Sigmoid colon (tissue), 7 donors: ENCODE results near the gene HES5. TPM values are rescaled to one million over a fixed set of nuclear protein-coding genes. Genes with fewer than 3 reads are reported as not detected.

Experiments
- DNase-seq: peaks from one replicate; pipeline ENCODE4 v3.0.0-alpha.2; 2019
- H3K27ac ChIP-seq, 4 donors: fragments of 200-600 bp; sonication (generic); one replicate each; pipeline ENCODE4 v1.5.1; 2016 to 2019; ENCODE audit warnings: mild to moderate bottlenecking in 1 of 4
- H3K27me3 ChIP-seq, 3 donors: fragments of 200-600 bp; sonication (generic); one replicate each; pipeline ENCODE4 v1.5.1; 2019; ENCODE audit warnings: mild to moderate bottlenecking in 1 of 3
- H3K36me3 ChIP-seq, 4 donors: fragments of 200-600 bp; sonication (generic); one replicate each; pipeline ENCODE4 v1.5.1; 2016 to 2019
- H3K4me1 ChIP-seq, 4 donors: fragments of 200-600 bp; sonication (generic); one replicate each; pipeline ENCODE4 v1.5.1; 2017 to 2019
- H3K4me3 ChIP-seq, 4 donors: fragments of 200-600 bp; sonication (generic); one replicate each; pipeline ENCODE4 v1.5.1; 2017 to 2019; ENCODE audit warnings: mild to moderate bottlenecking in 2 of 4, moderate library complexity in 1 of 4
- H3K9me3 ChIP-seq, 4 donors: fragments of 200-600 bp in 3 of 4; sonication (generic) in 3 of 4; one replicate each; pipeline versions ENCODE4 v1.5.1 to v1.6.1; 2013 to 2019
- EP300 ChIP-seq, 4 donors: sonication (generic); formaldehyde crosslinking; IDR thresholded peaks; one replicate each; pipeline ENCODE4 v1.6.1; 2017; ENCODE audit warnings: antibody characterized with exemption in 4 of 4
- POLR2A ChIP-seq, 2 donors: fragments of 450-650 bp; IDR thresholded peaks; one replicate each; pipeline ENCODE4 v1.6.1; 2016; ENCODE audit warnings: antibody characterized with exemption in 2 of 2, mild to moderate bottlenecking in 2 of 2, moderate library complexity in 2 of 2
- POLR2AphosphoS5 ChIP-seq, 4 donors: sonication (generic); formaldehyde crosslinking; IDR thresholded peaks; one replicate each; pipeline ENCODE4 v1.6.1; 2017; ENCODE audit warnings: antibody characterized with exemption in 4 of 4
- WGBS, 2 donors: extraction: QIAGEN DNeasy Blood & Tissue Kit; methylation state at CpG; one replicate each; pipeline ENCODE4 v1.1.7; 2013; 5-methylcytosine and 5-hydroxymethylcytosine counted together
- intact Hi-C: fragments of 100-400 bp; cut with DNase I; formaldehyde crosslinking; loops from one replicate; pipeline ENCODE4 v1.15.1; 2023
- polyA plus RNA-seq, 3 donors: library from polyadenylated mRNA; stranded (reverse); fragments of 200-250 nt; gene quantifications; one replicate each; pipeline ENCODE4 v1.2.3, GENCODE V29; 2013
- total RNA-seq, 4 donors: library from RNA; depleted of rRNA; stranded (reverse); fragments of >200 nt; gene quantifications; one replicate each; pipeline ENCODE4 v1.1.0, GENCODE V29; 2016
- TF ChIP-seq, protein P1 (sequence below), 4 experiments: fragments of 450-650 bp in 3 of 4; fragments of 200-600 bp in 1 of 4; IDR thresholded peaks; one replicate each; pipeline ENCODE4 v1.5.1; 2016 to 2019; ENCODE audit warnings: antibody characterized with exemption in 4 of 4, mild to moderate bottlenecking in 3 of 4, moderate library complexity in 2 of 4
- donor health status: healthy with polysubstance abuse.
- donor health status: Bipolar disorder and iron deficiency.
- donor health status: healthy.

The HES5 gene
- total and polyA plus RNA-seq, 7 donors: 0.36 to 1.2 (median 0.61) TPM; not detected in 4

- intact Hi-C loops: no loop called here
- Histone ChIP-seq H3K27ac (no peak overlapping the region), H3K4me3 (no peak overlapping the region), H3K27me3 (peaks cover 0 to 32% (median 3%) of the 10 kb centered on the region in 3 donors), H3K36me3 (no peaks in the 10 kb centered on the region), H3K4me1 (peaks cover 0 to 1% (median 0%) of the 10 kb centered on the region in 4 donors), H3K9me3 (peaks cover 0 to 5% (median 0%) of the 10 kb centered on the region in 4 donors)
- WGBS, 2 donors: 92 to 93% methylated on average over 2 of the region's 2 CpGs
- TF ChIP-seq POLR2AphosphoS5 (IDR thresholded peaks at IDR 0.05) (no peak), EP300 (IDR thresholded peaks at IDR 0.05) (no peak), POLR2A (IDR thresholded peaks at IDR 0.05) (no peak)
- TF ChIP-seq, protein P1, sequence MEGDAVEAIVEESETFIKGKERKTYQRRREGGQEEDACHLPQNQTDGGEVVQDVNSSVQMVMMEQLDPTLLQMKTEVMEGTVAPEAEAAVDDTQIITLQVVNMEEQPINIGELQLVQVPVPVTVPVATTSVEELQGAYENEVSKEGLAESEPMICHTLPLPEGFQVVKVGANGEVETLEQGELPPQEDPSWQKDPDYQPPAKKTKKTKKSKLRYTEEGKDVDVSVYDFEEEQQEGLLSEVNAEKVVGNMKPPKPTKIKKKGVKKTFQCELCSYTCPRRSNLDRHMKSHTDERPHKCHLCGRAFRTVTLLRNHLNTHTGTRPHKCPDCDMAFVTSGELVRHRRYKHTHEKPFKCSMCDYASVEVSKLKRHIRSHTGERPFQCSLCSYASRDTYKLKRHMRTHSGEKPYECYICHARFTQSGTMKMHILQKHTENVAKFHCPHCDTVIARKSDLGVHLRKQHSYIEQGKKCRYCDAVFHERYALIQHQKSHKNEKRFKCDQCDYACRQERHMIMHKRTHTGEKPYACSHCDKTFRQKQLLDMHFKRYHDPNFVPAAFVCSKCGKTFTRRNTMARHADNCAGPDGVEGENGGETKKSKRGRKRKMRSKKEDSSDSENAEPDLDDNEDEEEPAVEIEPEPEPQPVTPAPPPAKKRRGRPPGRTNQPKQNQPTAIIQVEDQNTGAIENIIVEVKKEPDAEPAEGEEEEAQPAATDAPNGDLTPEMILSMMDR (IDR thresholded peaks at IDR 0.05): no peak
- no peak for DNase-seq
Observed at GRCh38 chr1:2488688-2489087, 41.4 kb downstream of the HES5 start.

DNA sequence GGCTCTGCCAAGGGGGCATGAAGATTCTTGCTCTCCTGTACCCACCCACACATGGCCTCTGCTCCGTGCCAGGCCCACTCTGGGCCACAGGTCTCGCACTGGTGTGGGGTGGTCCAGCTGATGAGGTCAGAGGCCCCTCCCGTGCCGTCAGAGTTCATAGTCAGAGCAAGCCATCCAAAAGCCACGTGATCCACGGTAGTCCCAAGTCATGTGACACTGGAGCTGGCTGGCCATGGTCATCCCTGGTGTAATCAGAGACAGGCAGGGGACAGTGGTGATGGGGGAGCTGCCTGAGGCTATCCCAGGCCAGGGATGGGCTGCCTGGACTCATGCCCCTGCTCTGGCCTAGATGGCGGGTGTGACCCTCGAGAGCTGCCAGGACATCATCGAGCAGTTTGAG lies 43.5 kb downstream of the HES5 start:
- intact Hi-C loops: no loop called here
- no peaks in the 10 kb centered on the region for H3K4me1 ChIP-seq
- no peak for DNase-seq
- no peak overlapping the region for H3K4me3 ChIP-seq
- TF ChIP-seq POLR2AphosphoS5 (IDR thresholded peaks at IDR 0.05): no peak
- TF ChIP-seq, protein P1 (IDR thresholded peaks at IDR 0.05): no peak
- no peak for TF ChIP-seq EP300 (IDR thresholded peaks at IDR 0.05)
- no peak for TF ChIP-seq POLR2A (IDR thresholded peaks at IDR 0.05)
- 90 to 91% methylated on average over 9 of the region's 9 CpGs for WGBS, 2 donors
- no peak overlapping the region for H3K27ac ChIP-seq
- H3K27me3 ChIP-seq: peaks cover 0 to 11% (median 0%) of the 10 kb centered on the region in 3 donors
- peaks cover 0 to 5% (median 0%) of the 10 kb centered on the region in 4 donors for H3K9me3 ChIP-seq
- no peaks in the 10 kb centered on the region for H3K36me3 ChIP-seq

DNA sequence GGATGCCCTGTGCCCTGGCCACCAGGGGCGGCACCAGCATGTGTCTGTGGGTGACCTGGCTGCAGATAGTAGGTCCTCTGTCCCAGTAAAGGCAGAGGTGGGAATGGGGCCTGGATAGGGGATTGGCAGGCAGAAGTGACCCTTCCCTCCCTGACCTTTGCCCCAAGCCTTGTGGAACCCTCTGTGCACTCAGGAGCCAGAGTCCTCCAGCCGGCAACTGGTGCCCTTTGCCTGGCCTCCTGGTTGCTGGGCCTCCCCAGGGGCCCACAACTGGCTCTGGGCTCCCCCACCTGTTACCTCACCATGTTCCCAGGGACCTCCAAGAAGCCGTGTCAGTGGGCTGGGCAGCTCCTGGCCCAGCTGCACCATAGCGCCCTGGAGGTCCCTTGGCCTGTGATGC lies 44.0 kb downstream of the HES5 start:
- Histone ChIP-seq H3K9me3 (peaks cover 0 to 5% (median 0%) of the 10 kb centered on the region in 4 donors), H3K27ac (no peak overlapping the region), H3K4me3 (no peak overlapping the region), H3K36me3 (no peaks in the 10 kb centered on the region), H3K4me1 (no peaks in the 10 kb centered on the region), H3K27me3 (peaks cover 0 to 8% (median 0%) of the 10 kb centered on the region in 3 donors)
- no peak for DNase-seq
- intact Hi-C loops: no loop called here
- TF ChIP-seq POLR2AphosphoS5 (IDR thresholded peaks at IDR 0.05): no peak
- WGBS, 2 donors: 86 to 91% methylated on average over 4 of the region's 4 CpGs

DNA sequence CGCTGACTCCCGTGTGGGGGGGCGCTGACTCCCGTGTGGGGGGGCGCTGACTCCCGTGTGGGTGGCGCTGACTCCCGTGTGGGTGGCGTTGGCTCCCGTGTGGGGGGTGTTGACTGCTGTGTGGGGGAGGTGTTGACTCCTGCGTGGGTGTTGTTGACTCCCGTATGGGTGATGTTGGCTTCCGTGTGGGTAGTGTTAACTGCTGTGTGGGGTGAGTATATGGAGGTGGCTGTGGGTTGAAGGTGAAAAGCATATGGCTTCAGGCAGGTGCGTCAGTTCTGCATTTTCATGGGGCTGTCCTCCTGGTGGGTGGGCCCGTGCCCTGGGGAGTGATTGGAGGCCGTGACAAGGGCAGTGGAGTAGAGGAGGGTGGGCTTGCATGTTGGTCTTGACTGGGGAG lies 46.1 kb downstream of the HES5 start:
- WGBS, 2 donors: 77 to 87% methylated on average over 16 of the region's 16 CpGs
- no peak overlapping the region for H3K27ac ChIP-seq
- intact Hi-C loops: no loop called here
- DNase-seq: no peak
- H3K9me3 ChIP-seq: peaks cover 0 to 2% (median 0%) of the 10 kb centered on the region in 4 donors
- TF ChIP-seq EP300 (IDR thresholded peaks at IDR 0.05) (no peak), POLR2AphosphoS5 (IDR thresholded peaks at IDR 0.05) (no peak), POLR2A (IDR thresholded peaks at IDR 0.05) (no peak)
- TF ChIP-seq, protein P1 (IDR thresholded peaks at IDR 0.05): no peak
- no peaks in the 10 kb centered on the region for H3K27me3 ChIP-seq
- H3K4me3 ChIP-seq: no peak overlapping the region
- H3K4me1 ChIP-seq: no peaks in the 10 kb centered on the region
- no peaks in the 10 kb centered on the region for H3K36me3 ChIP-seq

GRCh38 chr1:2483026-2483425 lies 47.0 kb downstream of the HES5 start:
- Histone ChIP-seq H3K36me3 (no peaks in the 10 kb centered on the region), H3K27ac (no peak overlapping the region), H3K4me3 (no peak overlapping the region), H3K4me1 (no peaks in the 10 kb centered on the region), H3K9me3 (no peaks in the 10 kb centered on the region), H3K27me3 (peaks cover 0 to 2% (median 0%) of the 10 kb centered on the region in 3 donors)
- WGBS, 2 donors: 86% methylated on average over 13 of the region's 13 CpGs
- no peak for DNase-seq
- TF ChIP-seq POLR2A (IDR thresholded peaks at IDR 0.05) (no peak), EP300 (IDR thresholded peaks at IDR 0.05) (no peak), POLR2AphosphoS5 (IDR thresholded peaks at IDR 0.05) (no peak)
- TF ChIP-seq, protein P1 (IDR thresholded peaks at IDR 0.05): no peak
- intact Hi-C loops: no loop called here
